IMR-90 (cell line): ENCODE results near the gene IBA57. TPM values are rescaled to one million over a fixed set of nuclear protein-coding genes. Genes with fewer than 3 reads are reported as not detected.
A peak's percentile ranks its signal among the peaks of the same experiment; 100 is the strongest.

Experiments used
- ATAC-seq: fragments of 200-7000 bp; cut with Tn5 transposase; 2 replicates; pipeline ENCODE4 v1.9.1; 2020; ENCODE audit warnings: low read depth, mild to moderate bottlenecking, moderate library complexity
- BruUV-seq: library from RNA; stranded (reverse); fragments of 400-500 nt; replicated peaks from 2 replicates; lab custom pipeline; 2021; lab: Mats Ljungman, UMichigan
- CTCF ChIA-PET: fragments of 300-600 bp; formaldehyde crosslinking; extraction: SDS; loops from one replicate; lab custom pipeline; 2021; ENCODE audit warnings: antibody characterized with exemption; lab: Yijun Ruan, JAX
- POLR2A ChIA-PET: fragments of 300-600 bp; sonication (Branson Sonifier 250); formaldehyde crosslinking; loops from one replicate; lab custom pipeline; 2022; ENCODE audit warnings: antibody characterized with exemption; ENCODE audit not compliant: unreplicated experiment; lab: Charles Lee
- DNase-seq: peaks from one replicate; pipeline ENCODE4 v3.0.0; 2013
- H2AFZ ChIP-seq: replicated peaks from 2 replicates; pipeline ENCODE3; 2013; ENCODE audit warnings: low read length, mild to moderate bottlenecking; ENCODE audit not compliant: poor library complexity
- H2AK5ac ChIP-seq: 2 replicates; pipeline ENCODE4 v1.6.1; 2013; ENCODE audit warnings: low read depth, low read length, inconsistent platforms
- H2AK9ac ChIP-seq: replicated peaks from 2 replicates; pipeline ENCODE3; 2013; ENCODE audit warnings: mild to moderate bottlenecking, low read depth, low read length, moderate library complexity; ENCODE audit not compliant: poor library complexity
- H2BK120ac ChIP-seq: 2 replicates; pipeline ENCODE4 v1.6.1; 2013; ENCODE audit warnings: low read depth, low read length, inconsistent platforms
- H2BK15ac ChIP-seq: 3 replicates; pipeline ENCODE4 v1.6.1; 2013; ENCODE audit warnings: low read depth, low read length, inconsistent platforms
- H2BK20ac ChIP-seq: 2 replicates; pipeline ENCODE4 v1.6.1; 2013; ENCODE audit warnings: low read depth, mild to moderate bottlenecking, inconsistent platforms, low read length, moderate library complexity
- H2BK5ac ChIP-seq: 2 replicates; pipeline ENCODE4 v1.6.1; 2013; ENCODE audit warnings: mild to moderate bottlenecking, low read depth, low read length, inconsistent platforms; ENCODE audit not compliant: poor library complexity, severe bottlenecking
- H3K14ac ChIP-seq: replicated peaks from 2 replicates; pipeline ENCODE4 v1.6.1; 2013; ENCODE audit warnings: low read depth, low read length, inconsistent platforms
- H3K18ac ChIP-seq: 2 replicates; pipeline ENCODE4 v1.6.1; 2013; ENCODE audit warnings: low read depth, low read length, control low read depth
- H3K23ac ChIP-seq: 2 replicates; pipeline ENCODE4 v1.6.1; 2013; ENCODE audit warnings: low read depth, low read length, inconsistent platforms
- H3K27ac ChIP-seq: 2 replicates; pipeline ENCODE4 v1.5.1; 2013; ENCODE audit warnings: mild to moderate bottlenecking, control low read depth, low read length; ENCODE audit not compliant: insufficient read depth
- H3K27me3 ChIP-seq: 2 replicates; pipeline ENCODE4 v1.6.1; 2013; ENCODE audit warnings: low read length; ENCODE audit not compliant: control insufficient read depth, insufficient read depth
- H3K36me3 ChIP-seq: 2 replicates; pipeline ENCODE4 v1.6.1; 2013; ENCODE audit warnings: low read length, mixed read lengths; ENCODE audit not compliant: control insufficient read depth, insufficient read depth
- H3K4ac ChIP-seq: 2 replicates; pipeline ENCODE4 v1.6.1; 2013; ENCODE audit warnings: low read depth, low read length, inconsistent platforms
- H3K4me1 ChIP-seq: 2 replicates; pipeline ENCODE4 v1.6.1; 2013; ENCODE audit warnings: low read length, mixed read lengths; ENCODE audit not compliant: control insufficient read depth, insufficient read depth
- H3K4me2 ChIP-seq: 2 replicates; pipeline ENCODE4 v1.6.1; 2013; ENCODE audit warnings: low read depth, mild to moderate bottlenecking, control low read depth, low read length, moderate library complexity
- H3K4me3 ChIP-seq: 2 replicates; pipeline ENCODE4 v1.5.1; 2013; ENCODE audit warnings: low read depth, mild to moderate bottlenecking, control low read depth, low read length, moderate library complexity; ENCODE audit not compliant: insufficient read depth
- H3K56ac ChIP-seq: 2 replicates; pipeline ENCODE4 v1.6.1; 2013; ENCODE audit warnings: low read length, inconsistent platforms; ENCODE audit not compliant: insufficient read depth; ENCODE audit errors: extremely low read depth
- H3K79me1 ChIP-seq, 2 experiments: 2 replicates each; pipeline ENCODE4 v1.6.1; 2013; ENCODE audit warnings: low read length in 2 of 2, inconsistent platforms in 1 of 2, low read depth in 1 of 2
- H3K9ac ChIP-seq: 2 replicates; pipeline ENCODE4 v1.6.1; 2013; ENCODE audit warnings: low read depth, low read length, control low read depth
- H3K9me1 ChIP-seq: 2 replicates; pipeline ENCODE4 v1.6.1; 2013; ENCODE audit warnings: low read length, inconsistent platforms; ENCODE audit not compliant: insufficient read depth
- H3K9me3 ChIP-seq: 2 replicates; pipeline ENCODE4 v1.6.1; 2013; ENCODE audit warnings: low read length; ENCODE audit not compliant: control insufficient read depth, insufficient read depth
- H4K20me1 ChIP-seq: 2 replicates; pipeline ENCODE4 v1.6.1; 2013; ENCODE audit warnings: low read length, inconsistent platforms; ENCODE audit not compliant: insufficient read depth
- H4K5ac ChIP-seq: 2 replicates; pipeline ENCODE4 v1.6.1; 2013; ENCODE audit warnings: mild to moderate bottlenecking, low read depth, low read length, control low read depth
- H4K8ac ChIP-seq, 2 experiments: 2 replicates each; pipeline ENCODE4 v1.6.1; 2013; ENCODE audit warnings: low read depth in 2 of 2, low read length in 2 of 2, control low read depth in 1 of 2, inconsistent platforms in 1 of 2
- H4K91ac ChIP-seq: 2 replicates; pipeline ENCODE4 v1.6.1; 2013; ENCODE audit warnings: low read depth, low read length, inconsistent platforms; ENCODE audit not compliant: insufficient read depth
- CHD1 ChIP-seq: IDR thresholded peaks from 2 replicates; pipeline ENCODE4 v1.6.1; 2012; ENCODE audit warnings: low read depth, low read length, improper control_type of control experiment
- MXI1 ChIP-seq: IDR thresholded peaks from 2 replicates; pipeline ENCODE4 v1.6.1; 2012; ENCODE audit warnings: low read depth, mild to moderate bottlenecking, low read length, moderate library complexity, borderline replicate concordance
- RCOR1 ChIP-seq: IDR thresholded peaks from 2 replicates; pipeline ENCODE4 v1.6.1; 2012; ENCODE audit warnings: mild to moderate bottlenecking, low read length, improper control_type of control experiment; ENCODE audit not compliant: insufficient replicate concordance
- SMC3 ChIP-seq: fragments of 150-350 bp; IDR thresholded peaks from 2 replicates; pipeline ENCODE4 v1.6.1; 2016; ENCODE audit warnings: low read depth, mild to moderate bottlenecking, antibody characterized with exemption, low read length, moderate library complexity
- WGBS, 2 experiments: methylation state at CpG; one replicate each; pipeline versions ENCODE4 v1.1.5 to v1.1.7; 2013; ENCODE audit warnings: missing lambda C conversion rate in 2 of 2; ENCODE audit not compliant: insufficient read length in 1 of 2; ENCODE audit errors: extremely low coverage in 2 of 2; 5-methylcytosine and 5-hydroxymethylcytosine counted together
- dilution Hi-C: fragments of 300-500 bp; cut with HindIII; formaldehyde crosslinking; loops from one replicate; pipeline ENCODE4 v1.14.3; 2018; ENCODE audit warnings: low sequenced_read_pairs; ENCODE audit not compliant: unreplicated experiment
- in situ Hi-C: fragments of 300-500 bp; cut with MboI; formaldehyde crosslinking; loops from 3 replicates; pipeline ENCODE4 v1.14.3; 2019; ENCODE audit warnings: low sequenced_read_pairs, inconsistent platforms, mixed read lengths
- intact Hi-C: fragments of 100-400 bp; cut with micrococcal nuclease; formaldehyde crosslinking; loops from 2 replicates; pipeline ENCODE4 v1.10.0; 2022
- polyA plus RNA-seq, 3 experiments: library from polyadenylated mRNA; depleted of rRNA; stranded (reverse); fragments of >200 nt; gene quantifications; 2 replicates each; pipeline ENCODE4 v1.2.3, GENCODE V29; 2012; ENCODE audit warnings: low replicate concordance in 1 of 3
- total RNA-seq: library from RNA; depleted of rRNA; stranded (reverse); fragments of >200 nt; gene quantifications from 2 replicates; pipeline ENCODE4 v1.2.3, GENCODE V29; 2012

Gene IBA57
- total and polyA plus RNA-seq, 2 of the 4 experiments (the other 2 are of a cell fraction) = 2.0 to 2.6 TPM

GRCh38 chr1:228141226-228142044, 24.2 kb upstream of the IBA57 start (continued):
- TF ChIP-seq CHD1 (no peak), RCOR1 (no peak)

GRCh38 chr1:228142155-228142691, 23.4 kb upstream of the IBA57 start:
- TF ChIP-seq SMC3 (no peak), MXI1 (no peak)
- Histone ChIP-seq H3K9ac (no peak overlapping the region), H4K8ac (no peak overlapping the region), H3K4me3 (no peak overlapping the region), H3K9me3 (no peaks in the 10 kb centered on the region), H2AK9ac (peak overlapping the region; percentile 56), H3K23ac (no peak overlapping the region), H3K79me1 (peaks cover 0 to 55% of the 10 kb centered on the region in 2 experiments; a peak in 2 of 4 replicates), H4K20me1 (peaks cover 67% of the 10 kb centered on the region), H3K36me3 (peaks cover 11% of the 10 kb centered on the region), H3K27me3 (no peaks in the 10 kb centered on the region; the same call in 1 of the 2 replicates), H3K4ac (no peak overlapping the region), H3K4me2 (peak overlapping the region; percentile 93; the same call in 1 of the 2 replicates), H3K9me1 (peaks cover 24% of the 10 kb centered on the region), H2BK5ac (no peak overlapping the region), H3K4me1 (peaks cover 19% of the 10 kb centered on the region), H2BK120ac (no peak overlapping the region), H2AK5ac (no peak overlapping the region; the same call in 1 of the 2 replicates), H2BK20ac (no peak overlapping the region), H3K18ac (no peak overlapping the region), H2AFZ (peak overlapping the region; percentile 14), H2BK15ac (no peak overlapping the region), H4K5ac (no peak overlapping the region), H4K91ac (no peak overlapping the region), H3K27ac (peak overlapping the region; percentile 28; the same call in 1 of the 2 replicates), H3K56ac (no peak overlapping the region), H3K14ac (no peak overlapping the region)
- CTCF ChIA-PET = interaction anchor here (1.3 kb wide), 1 partner anchor 146 kb away, joined by 4 read pairs; no protein-coding TSS in a partner anchor
- BruUV-seq = no TSS peak
- intact Hi-C loops (loop anchor here (5.0 kb wide), 1 partner anchor 40 kb away; the partner anchor contains the start of gene C1orf35), dilution Hi-C loops (no loop called here), in situ Hi-C loops (no loop called here)
- POLR2A ChIA-PET = no interaction called here
- DNase-seq (no peak), ATAC-seq (no peak)
- 80% methylated on average over 1 of the region's 16 CpGs; no CpG with 5 or more reads in 1 of the 2 experiments for WGBS, 2 experiments
